ENCODE measurements around the gene CYB5A.
"Not testable (repeated sequence)": the region's sequence is repeated elsewhere in the genome, so short reads cannot be mapped to it uniquely, and the experiment has no call there.

CYB5A gene

DNA sequence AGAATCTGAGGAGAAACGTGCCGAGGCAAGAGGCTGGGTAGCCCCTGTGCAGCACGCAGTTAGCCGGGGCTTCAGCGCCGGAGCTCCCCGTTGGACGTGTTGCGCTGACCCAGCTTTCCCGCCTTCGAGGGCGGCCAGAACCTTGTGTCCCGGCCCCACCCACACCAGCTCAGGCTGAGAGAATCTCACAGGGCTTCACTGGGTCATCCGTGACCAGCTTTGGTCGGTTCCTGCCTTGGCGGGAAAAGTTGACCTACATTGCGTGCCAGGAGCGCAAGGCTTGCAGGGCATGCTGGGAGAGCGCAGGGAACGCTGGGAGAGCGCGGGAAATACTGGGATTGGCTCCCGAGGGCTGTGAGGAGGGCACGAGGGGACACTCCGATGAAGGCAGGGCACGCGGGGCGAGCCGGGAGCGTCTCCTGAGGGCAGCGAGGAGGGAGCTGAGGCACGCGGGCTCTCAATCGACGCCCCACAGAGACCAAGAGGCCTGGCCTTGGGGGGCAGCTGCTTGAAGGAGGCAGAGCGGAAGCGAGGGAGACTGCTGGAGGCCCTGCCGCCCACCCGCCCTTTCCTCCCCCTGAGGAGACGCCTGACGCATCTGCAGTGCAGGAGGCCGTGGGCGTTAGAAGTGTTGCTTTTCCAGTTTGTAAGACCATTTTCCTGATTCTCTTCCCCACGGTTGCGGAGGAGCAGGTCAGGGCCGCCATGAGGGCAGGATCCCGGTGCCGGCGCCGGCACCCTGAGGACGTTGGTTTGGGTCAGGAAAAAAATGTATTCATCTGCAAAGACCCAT is 23.9 kb upstream of the CYB5A start, which contains the start of gene C18orf63:
TSS of gene C18orf63 (plus strand) at position 376 of the 793 bp plus-strand sequence. CDS start 2,027 bp downstream, outside the sequence.
- DNase-seq (ENCODE audit: low spot score in 2 of 2), result no peak
- Histone ChIP-seq H3K9me3 (no peaks in the 10 kb centered on the region), H3K4me3 (no peak within 1 kb of the TSS), H3K27me3 (ENCODE audit: low read depth) (peaks cover 3% of the 10 kb centered on the region; the same call in 1 of the 2 replicates), H3K36me3 (replicated peaks) (no peaks in the 10 kb centered on the region), H3K4me1 (no peaks in the 10 kb centered on the region)
- in situ Hi-C loops (cut with MboI; ENCODE audit: low sequenced_read_pairs), result no loop called here

GRCh38 chr18:74314759-74315463 is 23.1 kb upstream of the CYB5A start:
- DNase-seq (ENCODE audit: low spot score in 2 of 2), result no peak
- no peaks in the 10 kb centered on the region for H3K9me3 ChIP-seq

DNA sequence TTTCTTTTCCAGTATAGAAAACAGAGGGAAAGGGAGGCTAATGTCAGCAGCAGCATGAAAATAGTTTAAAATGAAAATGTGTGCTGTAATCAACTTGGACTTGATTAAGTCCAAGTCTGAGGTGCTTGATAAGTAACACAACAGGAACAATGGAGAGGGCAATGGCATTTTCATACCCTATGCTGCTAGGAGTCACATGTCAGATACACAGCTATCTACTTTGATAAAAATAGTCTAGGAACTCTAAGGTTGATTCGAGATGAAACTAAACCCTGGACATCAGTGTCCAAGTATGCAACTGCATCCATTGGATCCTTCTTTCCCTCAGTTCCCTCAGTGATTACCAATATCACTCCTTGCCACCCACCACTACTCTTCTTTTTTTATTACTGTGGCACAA is 19.2 kb upstream of the CYB5A start:
- no peak for DNase-seq (ENCODE audit: low spot score in 2 of 2)
- in situ Hi-C loops (cut with MboI; ENCODE audit: low sequenced_read_pairs), result no loop called here
- Histone ChIP-seq H3K36me3 (replicated peaks) (no peaks in the 10 kb centered on the region), H3K9me3 (no peaks in the 10 kb centered on the region), H3K4me3 (no peak overlapping the region), H3K27me3 (ENCODE audit: low read depth) (no peaks in the 10 kb centered on the region), H3K4me1 (no peaks in the 10 kb centered on the region)

More at GRCh38 chr18:74314759-74315463, 23.1 kb upstream of the CYB5A start:
- in situ Hi-C loops (cut with MboI; ENCODE audit: low sequenced_read_pairs), result no loop called here
- H3K27me3 ChIP-seq (ENCODE audit: low read depth), result no peaks in the 10 kb centered on the region
- H3K36me3 ChIP-seq (replicated peaks), result no peaks in the 10 kb centered on the region
- no peak overlapping the region for H3K4me3 ChIP-seq
- H3K4me1 ChIP-seq, result no peaks in the 10 kb centered on the region

DNA sequence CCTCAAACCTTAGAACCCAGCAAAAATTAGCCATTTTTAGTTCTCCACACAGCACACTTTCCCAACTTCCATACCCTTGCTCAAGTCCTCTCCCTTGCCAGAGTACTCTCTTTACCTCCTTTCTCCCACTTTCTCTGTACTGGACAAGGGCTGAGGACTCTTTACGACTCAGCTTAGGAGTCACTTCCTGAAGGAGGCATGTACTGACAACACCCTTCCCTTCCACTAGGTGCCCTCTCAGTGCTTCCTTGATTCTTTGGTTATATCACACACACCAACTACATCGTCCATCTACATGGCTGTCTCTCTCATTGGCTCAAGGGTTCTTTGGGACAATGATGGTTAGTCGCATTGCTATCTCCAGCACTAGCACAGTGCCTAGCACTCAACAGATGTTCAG is 18.6 kb upstream of the CYB5A start:
- in situ Hi-C loops (cut with MboI; ENCODE audit: low sequenced_read_pairs), result no loop called here
- Histone ChIP-seq H3K4me1 (no peaks in the 10 kb centered on the region), H3K27me3 (ENCODE audit: low read depth) (no peaks in the 10 kb centered on the region), H3K36me3 (replicated peaks) (no peaks in the 10 kb centered on the region), H3K4me3 (no peak overlapping the region), H3K9me3 (no peaks in the 10 kb centered on the region)
- no peak for DNase-seq (ENCODE audit: low spot score in 2 of 2)

- no peaks in the 10 kb centered on the region for H3K4me1 ChIP-seq
- H3K4me3 ChIP-seq, result no peak overlapping the region
- DNase-seq (ENCODE audit: low spot score in 2 of 2), result no peak
- no peaks in the 10 kb centered on the region for H3K36me3 ChIP-seq (replicated peaks)
- in situ Hi-C loops (cut with MboI; ENCODE audit: low sequenced_read_pairs), result no loop called here
- no peaks in the 10 kb centered on the region for H3K27me3 ChIP-seq (ENCODE audit: low read depth)
- no peaks in the 10 kb centered on the region for H3K9me3 ChIP-seq
Measured at GRCh38 chr18:74303936-74304335, 12.2 kb upstream of the CYB5A start.

DNA sequence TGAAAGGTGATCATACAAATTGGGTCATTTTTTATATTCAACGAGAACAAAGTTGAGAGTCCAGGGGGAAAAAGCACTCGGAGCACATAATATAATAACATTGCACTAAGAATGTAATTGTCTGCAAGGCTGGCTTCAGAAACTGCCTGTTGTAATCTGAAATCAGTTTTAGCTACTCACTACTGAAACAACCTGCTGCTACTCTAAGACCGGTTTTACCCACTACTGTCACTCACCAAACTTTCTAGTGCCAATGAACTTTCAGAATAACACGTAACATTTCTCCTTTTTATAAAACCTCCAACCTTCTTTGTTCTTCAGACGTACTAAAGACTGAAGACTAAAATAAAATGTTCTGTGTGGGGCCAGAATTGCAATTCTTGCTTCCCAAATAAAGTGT is 11.5 kb upstream of the CYB5A start:
- no peaks in the 10 kb centered on the region for H3K9me3 ChIP-seq
- H3K4me1 ChIP-seq, result no peaks in the 10 kb centered on the region
- DNase-seq (ENCODE audit: low spot score in 2 of 2), result no peak
- no peaks in the 10 kb centered on the region for H3K27me3 ChIP-seq (ENCODE audit: low read depth)
- no peaks in the 10 kb centered on the region for H3K36me3 ChIP-seq (replicated peaks)
- in situ Hi-C loops (cut with MboI; ENCODE audit: low sequenced_read_pairs), result no loop called here
- no peak overlapping the region for H3K4me3 ChIP-seq

- no peak overlapping the region for H3K4me3 ChIP-seq
- no peaks in the 10 kb centered on the region for H3K4me1 ChIP-seq
- in situ Hi-C loops (cut with MboI; ENCODE audit: low sequenced_read_pairs), result no loop called here
- no peaks in the 10 kb centered on the region for H3K9me3 ChIP-seq
- no peaks in the 10 kb centered on the region for H3K36me3 ChIP-seq (replicated peaks)
- no peaks in the 10 kb centered on the region for H3K27me3 ChIP-seq (ENCODE audit: low read depth)
- DNase-seq (ENCODE audit: low spot score in 2 of 2), result no peak
Measured at GRCh38 chr18:74299746-74300145, 8.0 kb upstream of the CYB5A start.

DNA sequence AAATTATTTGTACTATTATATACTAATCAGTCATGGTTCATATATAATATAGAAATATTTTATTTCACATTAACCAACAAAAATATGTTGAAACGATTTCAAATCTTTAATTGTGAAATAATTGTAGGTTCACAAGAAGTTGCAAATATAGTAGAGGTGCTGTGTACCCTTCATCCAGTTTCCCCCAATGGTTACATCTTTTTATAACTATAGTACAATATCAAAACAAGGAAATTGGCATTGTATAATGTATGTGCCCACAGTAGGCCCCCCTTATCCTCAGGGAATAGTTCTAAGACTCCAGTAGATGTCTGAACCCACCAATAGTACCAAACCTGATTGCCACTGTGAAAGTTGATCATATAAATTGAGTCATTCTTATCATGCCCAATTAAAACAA is 7.4 kb upstream of the CYB5A start:
- Histone ChIP-seq H3K36me3 (replicated peaks) (no peaks in the 10 kb centered on the region), H3K4me3 (no peak overlapping the region), H3K27me3 (ENCODE audit: low read depth) (no peaks in the 10 kb centered on the region), H3K4me1 (no peaks in the 10 kb centered on the region), H3K9me3 (no peaks in the 10 kb centered on the region)
- in situ Hi-C loops (cut with MboI; ENCODE audit: low sequenced_read_pairs), result no loop called here
- DNase-seq (ENCODE audit: low spot score in 2 of 2), result no peak

GRCh38 chr18:74294526-74294925 is 2.8 kb upstream of the CYB5A start:
- no peaks in the 10 kb centered on the region for H3K9me3 ChIP-seq
- in situ Hi-C loops (cut with MboI; ENCODE audit: low sequenced_read_pairs), result no loop called here
- no peaks in the 10 kb centered on the region for H3K36me3 ChIP-seq (replicated peaks)
- no peaks in the 10 kb centered on the region for H3K4me1 ChIP-seq
- no peaks in the 10 kb centered on the region for H3K27me3 ChIP-seq (ENCODE audit: low read depth)
- no peak overlapping the region for H3K4me3 ChIP-seq
- DNase-seq (ENCODE audit: low spot score in 2 of 2), result no peak

GRCh38 chr18:74292982-74293381 is 1.2 kb upstream of the CYB5A start:
- H3K27me3 ChIP-seq (ENCODE audit: low read depth); DNase-seq (ENCODE audit: low spot score in 2 of 2); H3K36me3 ChIP-seq (replicated peaks); H3K4me3 ChIP-seq; in situ Hi-C loops (cut with MboI; ENCODE audit: low sequenced_read_pairs); H3K9me3 ChIP-seq; H3K4me1 ChIP-seq: not testable (repeated sequence)

DNA sequence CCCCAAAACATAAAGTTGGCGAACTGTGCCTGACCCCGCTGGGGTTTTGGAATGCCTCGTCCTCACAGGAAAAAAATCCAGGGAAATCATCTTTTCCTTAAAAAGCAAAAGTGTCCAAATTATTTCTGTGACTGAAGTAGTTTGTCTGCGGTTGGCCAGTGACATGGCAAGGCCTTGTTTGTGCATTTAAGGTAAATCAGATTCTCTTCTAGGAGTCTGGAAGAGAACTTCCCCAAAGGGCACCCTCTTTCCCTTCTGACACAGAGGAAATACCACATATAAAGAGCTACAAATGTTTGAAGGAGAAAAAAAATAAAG is 737 bp upstream of the CYB5A start:
- Histone ChIP-seq H3K4me3 (no peak overlapping the region), H3K4me1 (no peaks in the 10 kb centered on the region), H3K9me3 (no peaks in the 10 kb centered on the region), H3K36me3 (replicated peaks) (no peaks in the 10 kb centered on the region), H3K27me3 (ENCODE audit: low read depth) (no peaks in the 10 kb centered on the region)
- no peak for DNase-seq (ENCODE audit: low spot score in 2 of 2)
- in situ Hi-C loops (cut with MboI; ENCODE audit: low sequenced_read_pairs), result no loop called here

DNA sequence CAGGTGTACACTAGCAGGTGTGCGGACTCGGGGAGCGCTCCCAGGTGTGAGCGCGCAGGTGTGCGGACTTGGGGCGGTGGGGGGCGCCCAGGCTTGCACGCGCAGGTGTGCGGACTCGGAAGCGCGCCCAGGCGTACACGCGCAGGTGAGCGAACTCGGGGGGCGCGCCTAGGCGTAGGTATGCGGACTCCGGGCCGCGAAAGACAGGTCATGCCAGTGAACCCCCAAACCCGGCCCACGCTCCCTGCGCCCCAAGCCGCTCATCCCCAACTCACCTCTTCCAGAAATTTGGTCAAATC is 342 bp downstream of the CYB5A start:
- in situ Hi-C loops (cut with MboI; ENCODE audit: low sequenced_read_pairs), result no loop called here
- no peaks in the 10 kb centered on the region for H3K27me3 ChIP-seq (ENCODE audit: low read depth)
- H3K9me3 ChIP-seq, result no peaks in the 10 kb centered on the region
- no peak overlapping the region for H3K4me3 ChIP-seq
- H3K36me3 ChIP-seq (replicated peaks), result no peaks in the 10 kb centered on the region
- no peak for DNase-seq (ENCODE audit: low spot score in 2 of 2)
- H3K4me1 ChIP-seq, result no peaks in the 10 kb centered on the region

GRCh38 chr18:74290794-74291471 is 830 bp downstream of the CYB5A start:
- Histone ChIP-seq H3K36me3 (replicated peaks) (no peaks in the 10 kb centered on the region), H3K4me3 (no peak overlapping the region), H3K27me3 (ENCODE audit: low read depth) (no peaks in the 10 kb centered on the region), H3K4me1 (no peaks in the 10 kb centered on the region), H3K9me3 (no peaks in the 10 kb centered on the region)
- no peak for DNase-seq (ENCODE audit: low spot score in 2 of 2)
- in situ Hi-C loops (cut with MboI; ENCODE audit: low sequenced_read_pairs), result no loop called here

GRCh38 chr18:74290021-74290420 is 1.7 kb downstream of the CYB5A start:
- no peaks in the 10 kb centered on the region for H3K9me3 ChIP-seq
- no peaks in the 10 kb centered on the region for H3K27me3 ChIP-seq (ENCODE audit: low read depth)
- in situ Hi-C loops (cut with MboI; ENCODE audit: low sequenced_read_pairs), result no loop called here
- DNase-seq (ENCODE audit: low spot score in 2 of 2), result no peak
- no peak overlapping the region for H3K4me3 ChIP-seq
- H3K4me1 ChIP-seq, result no peaks in the 10 kb centered on the region
- no peaks in the 10 kb centered on the region for H3K36me3 ChIP-seq (replicated peaks)
